LNCAP (cell line): ENCODE measurements around the gene MTFR1L.

Experiments used
- TF ChIP-seq, protein P1 (sequence below): fragments of 450-650 bp; IDR thresholded peaks from 2 replicates; pipeline ENCODE4 v1.5.1; 2017; ENCODE audit warnings: mild to moderate bottlenecking

Gene MTFR1L

DNA sequence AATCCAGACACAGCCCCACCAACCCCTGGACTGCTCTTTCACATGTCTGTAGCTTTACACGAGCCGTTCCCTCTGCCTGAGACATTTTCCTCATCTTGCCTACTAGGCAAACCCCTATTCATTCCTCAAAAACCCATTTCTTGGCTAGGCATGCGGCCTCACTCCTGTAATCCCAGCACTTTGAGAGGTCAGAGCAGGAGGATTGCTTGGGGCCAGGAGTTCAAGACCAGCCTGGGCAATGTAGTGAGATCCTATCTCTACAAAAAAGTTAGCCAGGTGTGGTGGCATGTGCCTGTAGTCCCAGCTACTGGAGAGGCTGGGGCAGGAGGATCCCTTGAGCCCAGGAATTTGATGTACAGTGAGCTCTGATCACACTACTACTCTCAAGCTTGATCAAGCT is 44.7 kb downstream of the MTFR1L start:
- TF ChIP-seq, protein P1, sequence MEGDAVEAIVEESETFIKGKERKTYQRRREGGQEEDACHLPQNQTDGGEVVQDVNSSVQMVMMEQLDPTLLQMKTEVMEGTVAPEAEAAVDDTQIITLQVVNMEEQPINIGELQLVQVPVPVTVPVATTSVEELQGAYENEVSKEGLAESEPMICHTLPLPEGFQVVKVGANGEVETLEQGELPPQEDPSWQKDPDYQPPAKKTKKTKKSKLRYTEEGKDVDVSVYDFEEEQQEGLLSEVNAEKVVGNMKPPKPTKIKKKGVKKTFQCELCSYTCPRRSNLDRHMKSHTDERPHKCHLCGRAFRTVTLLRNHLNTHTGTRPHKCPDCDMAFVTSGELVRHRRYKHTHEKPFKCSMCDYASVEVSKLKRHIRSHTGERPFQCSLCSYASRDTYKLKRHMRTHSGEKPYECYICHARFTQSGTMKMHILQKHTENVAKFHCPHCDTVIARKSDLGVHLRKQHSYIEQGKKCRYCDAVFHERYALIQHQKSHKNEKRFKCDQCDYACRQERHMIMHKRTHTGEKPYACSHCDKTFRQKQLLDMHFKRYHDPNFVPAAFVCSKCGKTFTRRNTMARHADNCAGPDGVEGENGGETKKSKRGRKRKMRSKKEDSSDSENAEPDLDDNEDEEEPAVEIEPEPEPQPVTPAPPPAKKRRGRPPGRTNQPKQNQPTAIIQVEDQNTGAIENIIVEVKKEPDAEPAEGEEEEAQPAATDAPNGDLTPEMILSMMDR, result no peak

DNA sequence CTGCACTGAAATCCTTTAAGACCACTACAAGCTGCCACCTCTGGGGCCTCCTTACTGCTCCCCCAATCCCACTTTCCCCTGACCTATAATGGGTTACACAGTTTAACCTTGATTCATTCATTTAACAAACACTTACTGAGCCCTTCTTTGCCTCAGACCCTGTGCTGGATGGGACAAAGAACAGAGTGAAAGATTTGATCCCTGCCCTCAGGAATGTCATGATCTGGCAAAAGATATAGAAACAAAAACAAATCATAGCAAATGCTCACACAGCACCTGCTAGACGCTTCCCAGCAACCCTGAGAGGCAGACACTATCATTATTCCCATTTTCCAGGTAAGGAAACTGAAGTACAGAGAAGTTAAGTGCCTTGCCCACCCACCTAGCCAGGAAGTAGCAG is 46.5 kb downstream of the MTFR1L start:
- TF ChIP-seq, protein P1, result no peak

- TF ChIP-seq, protein P1, result no peak
These were observed 47.6 kb downstream of the MTFR1L start for GRCh38 chr1:25867210-25867991.

DNA sequence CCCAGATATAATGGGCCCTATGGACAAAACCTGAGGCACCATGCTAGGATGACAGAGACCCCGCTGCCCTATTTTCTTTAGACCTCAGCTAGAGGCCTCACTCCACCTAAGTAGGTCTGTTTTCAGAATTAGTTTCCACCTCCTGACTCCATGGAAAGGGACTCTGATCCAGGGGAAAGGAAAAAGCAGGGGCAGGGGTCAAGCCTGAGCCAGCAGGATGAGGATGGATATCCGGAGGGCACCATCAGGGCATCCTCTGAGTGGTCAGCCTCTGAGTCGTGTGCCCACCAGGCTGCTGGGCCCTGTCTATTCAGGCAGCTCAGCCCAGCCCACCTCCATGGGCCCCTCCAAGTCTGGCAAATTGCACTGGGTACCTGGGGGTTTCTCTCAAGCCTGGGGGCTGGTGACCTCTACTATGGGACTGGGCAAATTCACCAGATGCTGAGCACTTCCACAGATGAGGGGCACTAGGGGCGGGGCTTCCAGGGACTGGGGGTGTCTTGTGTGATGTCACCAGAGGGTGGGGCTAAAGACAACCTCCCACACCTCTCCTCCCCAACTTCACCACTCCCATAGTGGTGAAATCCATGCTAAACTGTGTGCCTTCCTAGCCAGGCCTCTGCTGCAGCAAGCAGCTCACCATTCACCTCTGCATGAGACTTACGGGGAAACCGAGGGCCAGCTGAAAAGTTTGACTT is 50.3 kb downstream of the MTFR1L start:
- TF ChIP-seq, protein P1, result no peak

- TF ChIP-seq, protein P1, result no peak
These were observed 50.9 kb downstream of the MTFR1L start for GRCh38 chr1:25870614-25871013.

DNA sequence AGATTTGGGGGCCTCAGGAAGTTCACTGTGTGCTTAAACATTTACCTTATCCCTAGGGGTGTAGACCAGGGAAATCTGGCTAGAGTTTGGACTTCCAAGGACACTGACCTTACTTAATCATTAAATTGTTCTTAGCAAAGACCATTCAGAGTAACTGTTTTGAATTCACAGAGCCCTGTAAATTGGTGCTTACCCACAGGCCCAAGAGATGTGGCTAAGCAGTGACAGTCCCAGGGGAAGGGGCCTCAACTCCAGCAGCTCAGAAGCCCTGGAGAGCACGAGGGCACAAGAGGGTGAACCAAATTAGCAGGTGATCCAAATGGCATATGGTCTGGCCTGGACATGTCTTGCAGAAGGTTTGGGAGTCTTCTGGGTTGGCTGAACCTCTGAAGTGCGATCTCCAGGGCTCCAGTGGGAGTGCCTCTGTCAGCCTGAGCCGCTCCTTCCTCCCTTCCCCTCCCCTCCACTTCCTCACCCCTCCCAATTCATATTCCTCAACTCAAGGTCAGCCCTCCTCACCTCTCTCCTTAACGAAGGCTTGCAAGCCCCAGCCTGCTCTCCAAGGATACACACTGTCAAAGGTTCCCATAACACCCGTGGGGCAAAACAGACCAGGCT is 51.4 kb downstream of the MTFR1L start:
- TF ChIP-seq, protein P1, result no peak

GRCh38 chr1:25871704-25872494 is 52.1 kb downstream of the MTFR1L start:
- TF ChIP-seq, protein P1, result no peak
